HCT116 (cell line): ENCODE data around the gene UGT2A3. TPM values are rescaled to one million over a fixed set of nuclear protein-coding genes. Genes with fewer than 3 reads are reported as not detected.

Source experiments
- ATAC-seq: fragments of 200-7000 bp; cut with Tn5 transposase; 2 replicates; pipeline ENCODE4 v1.9.1; 2020; ENCODE audit warnings: mild to moderate bottlenecking, moderate library complexity
- BruUV-seq: library from RNA; stranded (reverse); fragments of 400-500 nt; replicated peaks from 2 replicates; lab custom pipeline; 2021; lab: Mats Ljungman, UMichigan
- CTCF ChIA-PET: fragments of 300-600 bp; sonication (Branson Sonifier 250); formaldehyde crosslinking; loops from one replicate; lab custom pipeline; 2021; ENCODE audit warnings: antibody characterized with exemption; lab: Charles Lee
- POLR2A ChIA-PET: fragments of 300-600, 350-600 bp; sonication (Branson Sonifier 250); formaldehyde crosslinking; loops from one replicate; lab custom pipeline; 2021; ENCODE audit warnings: antibody characterized with exemption; lab: Charles Lee
- RAD21 ChIA-PET, 2 experiments: fragments of 300-600 bp; sonication (Branson Sonifier 250); formaldehyde crosslinking; loops; one replicate each; lab custom pipeline; 2023; ENCODE audit warnings: low total read pairs in 2 of 2; ENCODE audit not compliant: uncharacterized antibody in 2 of 2, unreplicated experiment in 2 of 2, low non-redundant PET in 1 of 2; lab: Charles Lee
- DNase-seq: peaks from one replicate; pipeline ENCODE4 v3.0.0-alpha.2; 2010; ENCODE audit warnings: low read depth, low spot score
- H2AFZ ChIP-seq: fragments of 200-600 bp; shearing (Covaris generic), sonication (generic); 2 replicates; pipeline ENCODE4 v1.6.1; 2017; ENCODE audit warnings: low read depth, mixed run types, mixed read lengths, antibody characterized with exemption, low read length; ENCODE audit not compliant: poor library complexity, severe bottlenecking
- H3K27ac ChIP-seq: 2 replicates; pipeline ENCODE4 v1.5.1; 2012; ENCODE audit warnings: low read depth, low read length
- H3K27me3 ChIP-seq: fragments of 200-600 bp; sonication (generic); 2 replicates; pipeline ENCODE4 v1.6.1; 2016; ENCODE audit warnings: mixed run types, low read length, mixed read lengths; ENCODE audit not compliant: insufficient read depth
- H3K36me3 ChIP-seq, 2 experiments: fragments of 200-500 bp in 1 of 2; fragments of 200-600 bp in 1 of 2; sonication (Bioruptor generic) in 1 of 2; sonication (generic) in 1 of 2; 2 replicates each; pipeline versions ENCODE4 v1.5.1 to v1.6.1; 2014 to 2016; ENCODE audit warnings: low read length in 2 of 2, inconsistent platforms in 1 of 2, mixed read lengths in 1 of 2, mixed run types in 1 of 2; ENCODE audit not compliant: insufficient read depth in 2 of 2, control insufficient read depth in 1 of 2
- H3K4me1 ChIP-seq, 2 experiments: fragments of 200-600 bp in 1 of 2; sonication (generic) in 1 of 2; 2 replicates each; pipeline versions ENCODE4 v1.5.1 to v1.6.1; 2012 to 2017; ENCODE audit warnings: low read length in 2 of 2, inconsistent platforms in 1 of 2, mild to moderate bottlenecking in 1 of 2, mixed read lengths in 1 of 2, mixed run types in 1 of 2, moderate library complexity in 1 of 2; ENCODE audit not compliant: insufficient read depth in 2 of 2, control insufficient read depth in 1 of 2
- H3K4me2 ChIP-seq: fragments of 200-600 bp; sonication (generic); 2 replicates; pipeline ENCODE4 v1.6.1; 2017; ENCODE audit warnings: mixed run types, low read length, mixed read lengths
- H3K4me3 ChIP-seq, 2 experiments: fragments of 200-600 bp in 1 of 2; sonication (generic) in 1 of 2; replicated peaks in 1 of 2; 2 replicates each; pipeline ENCODE4 v1.5.1; 2011 to 2016; ENCODE audit warnings: low read length in 2 of 2, control low read depth in 1 of 2, low read depth in 1 of 2, mild to moderate bottlenecking in 1 of 2, mixed read lengths in 1 of 2, mixed run types in 1 of 2
- H3K79me2 ChIP-seq: fragments of 200-600 bp; sonication (generic); 2 replicates; pipeline ENCODE4 v1.6.1; 2017; ENCODE audit warnings: mild to moderate bottlenecking, mixed run types, low read length, moderate library complexity, mixed read lengths; ENCODE audit not compliant: insufficient read depth
- H3K9ac ChIP-seq: fragments of 200-600 bp; sonication (generic); 2 replicates; pipeline ENCODE4 v1.6.1; 2016; ENCODE audit warnings: low read length, mixed read lengths
- H3K9me2 ChIP-seq: fragments of 200-600 bp; sonication (generic), shearing (Covaris generic); 2 replicates; pipeline ENCODE4 v1.6.1; 2017; ENCODE audit warnings: mixed run types, mild to moderate bottlenecking, moderate library complexity; ENCODE audit not compliant: insufficient read depth
- H3K9me3 ChIP-seq, 2 experiments: fragments of 200-500 bp in 1 of 2; fragments of 200-600 bp in 1 of 2; sonication (Bioruptor generic) in 1 of 2; sonication (generic) in 1 of 2; 2 replicates each; pipeline ENCODE4 v1.6.1; 2014 to 2017; ENCODE audit warnings: low read length in 2 of 2, mixed read lengths in 2 of 2, inconsistent platforms in 1 of 2, low read depth in 1 of 2, mild to moderate bottlenecking in 1 of 2, mixed run types in 1 of 2, moderate library complexity in 1 of 2; ENCODE audit not compliant: control insufficient read depth in 1 of 2, insufficient read depth in 1 of 2
- H4K20me1 ChIP-seq: fragments of 200-600 bp; sonication (generic), shearing (Covaris generic); 2 replicates; pipeline ENCODE4 v1.6.1; 2017; ENCODE audit warnings: mixed run types, mild to moderate bottlenecking, moderate library complexity; ENCODE audit not compliant: insufficient read depth
- CEBPB ChIP-seq: IDR thresholded peaks from 2 replicates; pipeline ENCODE4 v1.6.1; 2012; ENCODE audit warnings: low read depth
- EZH2 ChIP-seq: fragments of 200-600 bp; sonication (generic); IDR thresholded peaks from 2 replicates; pipeline ENCODE4 v1.6.1; 2017; ENCODE audit warnings: antibody characterized with exemption, mixed run types
- EZH2phosphoT487 ChIP-seq: fragments of 200-600 bp; IDR thresholded peaks from 2 replicates; pipeline ENCODE4 v1.6.1; 2018; ENCODE audit warnings: antibody characterized with exemption, borderline replicate concordance
- FOSL1 ChIP-seq: IDR thresholded peaks from 2 replicates; pipeline ENCODE4 v1.6.1; 2012; ENCODE audit warnings: low read depth
- POLR2AphosphoS5 ChIP-seq: IDR thresholded peaks from 2 replicates; pipeline ENCODE4 v1.6.1; 2011; ENCODE audit warnings: mild to moderate bottlenecking, low read depth, low read length, moderate library complexity
- RAD21 ChIP-seq: IDR thresholded peaks from 2 replicates; pipeline ENCODE4 v1.6.1; 2012; ENCODE audit warnings: low read depth, mild to moderate bottlenecking
- SIN3A ChIP-seq: IDR thresholded peaks from 2 replicates; pipeline ENCODE4 v1.6.1; 2012; ENCODE audit warnings: low read depth
- SP1 ChIP-seq: IDR thresholded peaks from 2 replicates; pipeline ENCODE4 v1.6.1; 2012; ENCODE audit warnings: low read depth
- intact Hi-C: fragments of 100-400 bp; cut with micrococcal nuclease; formaldehyde crosslinking; loops from 2 replicates; pipeline ENCODE4 v1.10.0; 2022
- total RNA-seq: library from RNA; stranded (reverse); gene quantifications from one replicate; pipeline ENCODE4 v1.2.1, GENCODE V29; 2021; ENCODE audit not compliant: unreplicated experiment
- TF ChIP-seq, protein P1 (sequence below): IDR thresholded peaks from 2 replicates; pipeline ENCODE4 v1.6.1; 2012
- TF ChIP-seq, protein P2 (sequence below), 3 experiments: fragments of 200-600 bp in 1 of 3; sonication (generic) in 1 of 3; IDR thresholded peaks in 2 of 3; conservative IDR thresholded peaks in 1 of 3; 2 replicates each; pipeline ENCODE4 v1.5.1; 2012 to 2017; ENCODE audit warnings: low read depth in 2 of 3, low read length in 2 of 3, antibody characterized with exemption in 1 of 3, borderline replicate concordance in 1 of 3, control low read depth in 1 of 3, mild to moderate bottlenecking in 1 of 3, mixed read lengths in 1 of 3, mixed run types in 1 of 3, moderate library complexity in 1 of 3; ENCODE audit not compliant: insufficient read depth in 1 of 3

UGT2A3 gene
- total RNA-seq, 1 experiment from 2014 or later = not detected

GRCh38 chr4:68885545-68885944 lies 66.1 kb downstream of the UGT2A3 start:
- RAD21 ChIA-PET = no interaction called here
- no TSS peak for BruUV-seq
- ATAC-seq = no peak
- no peak for DNase-seq
- Histone ChIP-seq H3K9me3 (no peaks in the 10 kb centered on the region), H3K27me3 (no peaks in the 10 kb centered on the region), H3K27ac (no peak overlapping the region), H3K4me1 (no peaks in the 10 kb centered on the region), H3K36me3 (no peaks in the 10 kb centered on the region), H4K20me1 (no peaks in the 10 kb centered on the region), H3K9me2 (no peaks in the 10 kb centered on the region), H3K4me2 (no peak overlapping the region), H3K79me2 (no peaks in the 10 kb centered on the region), H3K4me3 (no peak overlapping the region), H2AFZ (no peak overlapping the region), H3K9ac (no peak overlapping the region)
- intact Hi-C loops = no loop called here
- TF ChIP-seq SP1 (no peak), SIN3A (no peak), EZH2 (no peak), EZH2phosphoT487 (no peak), POLR2AphosphoS5 (no peak), CEBPB (no peak), FOSL1 (no peak), RAD21 (no peak)
- TF ChIP-seq, protein P1, sequence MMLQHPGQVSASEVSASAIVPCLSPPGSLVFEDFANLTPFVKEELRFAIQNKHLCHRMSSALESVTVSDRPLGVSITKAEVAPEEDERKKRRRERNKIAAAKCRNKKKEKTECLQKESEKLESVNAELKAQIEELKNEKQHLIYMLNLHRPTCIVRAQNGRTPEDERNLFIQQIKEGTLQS = no peak
- TF ChIP-seq, protein P2, sequence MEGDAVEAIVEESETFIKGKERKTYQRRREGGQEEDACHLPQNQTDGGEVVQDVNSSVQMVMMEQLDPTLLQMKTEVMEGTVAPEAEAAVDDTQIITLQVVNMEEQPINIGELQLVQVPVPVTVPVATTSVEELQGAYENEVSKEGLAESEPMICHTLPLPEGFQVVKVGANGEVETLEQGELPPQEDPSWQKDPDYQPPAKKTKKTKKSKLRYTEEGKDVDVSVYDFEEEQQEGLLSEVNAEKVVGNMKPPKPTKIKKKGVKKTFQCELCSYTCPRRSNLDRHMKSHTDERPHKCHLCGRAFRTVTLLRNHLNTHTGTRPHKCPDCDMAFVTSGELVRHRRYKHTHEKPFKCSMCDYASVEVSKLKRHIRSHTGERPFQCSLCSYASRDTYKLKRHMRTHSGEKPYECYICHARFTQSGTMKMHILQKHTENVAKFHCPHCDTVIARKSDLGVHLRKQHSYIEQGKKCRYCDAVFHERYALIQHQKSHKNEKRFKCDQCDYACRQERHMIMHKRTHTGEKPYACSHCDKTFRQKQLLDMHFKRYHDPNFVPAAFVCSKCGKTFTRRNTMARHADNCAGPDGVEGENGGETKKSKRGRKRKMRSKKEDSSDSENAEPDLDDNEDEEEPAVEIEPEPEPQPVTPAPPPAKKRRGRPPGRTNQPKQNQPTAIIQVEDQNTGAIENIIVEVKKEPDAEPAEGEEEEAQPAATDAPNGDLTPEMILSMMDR (IDR thresholded peaks at IDR 0.05 in 2 of 3, conservative IDR thresholded peaks at IDR 0.05 in 1 of 3; ENCODE audit: borderline replicate concordance in 1 of 3, insufficient read depth in 1 of 3, low read depth in 2 of 3, low read length in 2 of 3) = no peak
- POLR2A ChIA-PET = no interaction called here
- CTCF ChIA-PET = no interaction called here

- Histone ChIP-seq H3K9me2 (no peaks in the 10 kb centered on the region), H3K9me3 (no peaks in the 10 kb centered on the region), H3K36me3 (no peaks in the 10 kb centered on the region), H2AFZ (no peak overlapping the region), H4K20me1 (no peaks in the 10 kb centered on the region), H3K4me3 (no peak overlapping the region), H3K4me2 (no peak overlapping the region), H3K27ac (no peak overlapping the region), H3K79me2 (no peaks in the 10 kb centered on the region), H3K4me1 (no peaks in the 10 kb centered on the region), H3K9ac (no peak overlapping the region), H3K27me3 (no peaks in the 10 kb centered on the region)
- ATAC-seq (no peak), DNase-seq (no peak)
- RAD21 ChIA-PET = no interaction called here
- BruUV-seq = no TSS peak
- TF ChIP-seq SP1 = no peak
- TF ChIP-seq, protein P1 = no peak
- intact Hi-C loops = no loop called here
- CTCF ChIA-PET = no interaction called here
- POLR2A ChIA-PET = no interaction called here
These were observed 67.7 kb downstream of the UGT2A3 start for GRCh38 chr4:68883870-68884269.
